HG03095 (cell line): ENCODE data around the gene KCNT1.

Experiments used
- ATAC-seq: cut with Tn5 transposase; IDR thresholded peaks from one replicate; pipeline ENCODE4 v1.9.1; 2021; ENCODE audit warnings: moderate library complexity; ENCODE audit not compliant: unreplicated experiment

Gene KCNT1

DNA sequence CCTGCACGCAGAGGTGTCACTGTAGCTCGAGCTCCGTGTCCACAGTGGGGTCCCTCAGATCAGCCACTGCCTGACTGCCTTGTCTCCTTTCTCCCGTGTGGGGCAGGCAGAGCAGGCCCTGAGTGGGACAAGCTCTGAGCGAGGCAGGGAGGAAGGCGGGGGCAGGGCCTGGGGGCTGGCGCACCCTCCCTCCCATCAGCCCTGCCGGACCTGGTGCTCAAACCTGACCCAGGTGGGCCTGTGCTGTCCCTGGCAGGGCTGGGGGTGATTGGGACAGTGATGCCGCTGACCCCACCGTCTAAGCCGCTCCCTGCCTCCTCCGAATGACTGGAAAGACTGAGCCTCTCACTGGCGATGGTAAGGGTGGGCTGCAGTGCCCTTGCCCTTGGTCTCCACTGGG, 60.9 kb downstream of the KCNT1 start:
- ATAC-seq: no peak

GRCh38 chr9:135763716-135764446, 61.9 kb downstream of the KCNT1 start:
- ATAC-seq: no peak

DNA sequence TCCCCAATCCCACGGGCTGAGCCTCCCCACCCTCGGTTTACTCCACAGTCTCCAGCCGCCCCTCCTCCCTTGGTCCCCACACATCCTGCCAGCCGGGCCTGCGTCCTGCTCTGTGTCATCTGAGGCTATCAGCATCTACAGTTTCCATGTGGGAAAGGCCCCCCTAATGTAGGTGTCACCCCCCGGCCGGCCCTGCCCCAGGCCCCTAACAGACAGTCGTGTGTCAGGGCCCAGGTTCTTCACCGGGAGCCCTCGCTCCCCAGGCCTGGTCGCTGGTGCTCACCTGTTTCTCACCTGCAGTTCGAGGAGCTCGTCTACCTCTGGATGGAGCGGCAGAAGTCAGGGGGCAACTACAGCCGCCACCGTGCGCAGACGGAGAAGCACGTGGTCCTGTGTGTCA, 62.7 kb downstream of the KCNT1 start:
- ATAC-seq: no peak

- ATAC-seq: no peak
These were observed 63.4 kb downstream of the KCNT1 start for GRCh38 chr9:135765416-135765815.

DNA sequence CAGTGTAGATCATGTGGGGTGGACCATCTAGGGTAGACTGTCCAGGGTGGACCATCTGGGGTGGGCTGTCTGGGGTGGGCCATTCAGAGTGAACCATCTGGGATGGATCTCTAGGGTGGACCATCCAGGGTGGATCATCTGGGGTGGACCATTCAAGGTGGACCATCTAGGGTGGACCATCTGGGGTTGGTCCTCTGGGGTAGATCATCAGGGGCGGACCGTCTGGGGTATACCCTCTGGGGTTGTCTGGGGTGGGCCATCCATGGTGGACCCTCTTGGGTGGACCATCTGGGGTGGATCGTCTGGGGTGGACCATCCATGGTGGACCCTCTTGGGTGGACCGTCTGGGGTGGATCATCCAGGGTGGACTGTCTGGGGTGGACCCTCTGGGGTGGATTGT, 64.3 kb downstream of the KCNT1 start:
- ATAC-seq: no peak

GRCh38 chr9:135766707-135767106, 64.7 kb downstream of the KCNT1 start:
- no peak for ATAC-seq

DNA sequence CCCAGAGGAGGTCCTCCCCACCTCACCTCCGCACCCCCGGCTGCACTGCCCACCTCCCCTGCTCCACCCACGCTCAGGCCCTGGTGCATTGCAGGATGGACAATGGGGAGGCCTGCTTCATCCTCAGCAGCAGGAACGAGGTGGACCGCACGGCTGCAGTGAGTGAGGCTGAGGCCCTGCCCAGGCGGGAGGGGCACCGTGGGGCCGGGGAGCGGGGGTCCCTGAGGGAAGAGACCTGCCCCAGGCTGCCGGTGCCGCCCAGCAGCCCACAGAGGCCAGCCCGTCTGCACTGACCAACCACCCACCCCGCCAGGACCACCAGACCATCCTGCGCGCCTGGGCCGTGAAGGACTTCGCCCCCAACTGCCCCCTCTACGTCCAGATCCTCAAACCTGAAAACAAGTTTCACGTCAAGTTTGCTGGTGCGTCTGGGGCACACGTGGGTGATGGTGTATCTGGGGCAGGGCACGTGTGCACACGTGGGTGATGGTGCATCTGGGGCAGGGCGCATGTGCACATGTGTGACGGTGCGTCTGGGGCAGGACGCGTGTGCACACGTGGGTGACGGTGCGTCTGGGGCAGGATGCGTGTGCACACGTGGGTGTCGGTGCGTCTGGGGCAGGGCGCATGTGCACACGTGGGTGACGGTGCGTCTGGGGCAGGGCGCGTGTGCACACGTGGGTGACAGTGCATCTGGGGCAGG, 66.7 kb downstream of the KCNT1 start:
- ATAC-seq: no peak

- ATAC-seq: no peak
These were observed 67.7 kb downstream of the KCNT1 start for GRCh38 chr9:135769489-135770202.

DNA sequence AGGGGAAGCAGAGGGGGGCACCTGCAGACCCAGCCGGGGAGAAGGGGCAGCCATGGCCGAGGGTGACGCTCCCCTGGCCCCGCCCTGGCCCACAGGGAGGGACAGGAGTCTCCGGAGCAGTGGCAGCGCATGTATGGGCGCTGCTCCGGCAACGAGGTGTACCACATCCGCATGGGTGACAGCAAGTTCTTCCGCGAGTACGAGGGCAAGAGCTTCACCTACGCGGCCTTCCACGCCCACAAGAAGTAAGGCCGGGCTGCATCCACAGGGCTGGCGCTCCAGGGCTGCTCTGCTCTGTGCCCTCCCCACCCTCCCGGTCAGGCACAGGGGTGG, 68.2 kb downstream of the KCNT1 start:
- no peak for ATAC-seq

DNA sequence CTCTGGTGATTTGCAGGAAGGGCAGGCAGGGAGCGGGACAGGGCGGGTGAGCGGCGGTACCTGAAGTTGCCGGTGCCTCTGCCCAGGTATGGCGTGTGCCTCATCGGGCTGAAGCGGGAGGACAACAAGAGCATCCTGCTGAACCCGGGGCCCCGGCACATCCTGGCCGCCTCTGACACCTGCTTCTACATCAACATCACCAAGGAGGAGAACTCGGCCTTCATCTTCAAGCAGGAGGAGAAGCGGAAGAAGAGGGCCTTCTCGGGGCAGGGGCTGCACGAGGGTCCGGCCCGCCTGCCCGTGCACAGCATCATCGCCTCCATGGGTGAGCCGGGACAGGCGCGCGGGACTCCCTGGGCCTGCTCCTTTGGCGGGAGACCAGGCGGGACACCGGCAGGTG, 68.8 kb downstream of the KCNT1 start:
- ATAC-seq: no peak

- ATAC-seq: no peak
These were observed 69.5 kb downstream of the KCNT1 start for GRCh38 chr9:135771401-135772051.

DNA sequence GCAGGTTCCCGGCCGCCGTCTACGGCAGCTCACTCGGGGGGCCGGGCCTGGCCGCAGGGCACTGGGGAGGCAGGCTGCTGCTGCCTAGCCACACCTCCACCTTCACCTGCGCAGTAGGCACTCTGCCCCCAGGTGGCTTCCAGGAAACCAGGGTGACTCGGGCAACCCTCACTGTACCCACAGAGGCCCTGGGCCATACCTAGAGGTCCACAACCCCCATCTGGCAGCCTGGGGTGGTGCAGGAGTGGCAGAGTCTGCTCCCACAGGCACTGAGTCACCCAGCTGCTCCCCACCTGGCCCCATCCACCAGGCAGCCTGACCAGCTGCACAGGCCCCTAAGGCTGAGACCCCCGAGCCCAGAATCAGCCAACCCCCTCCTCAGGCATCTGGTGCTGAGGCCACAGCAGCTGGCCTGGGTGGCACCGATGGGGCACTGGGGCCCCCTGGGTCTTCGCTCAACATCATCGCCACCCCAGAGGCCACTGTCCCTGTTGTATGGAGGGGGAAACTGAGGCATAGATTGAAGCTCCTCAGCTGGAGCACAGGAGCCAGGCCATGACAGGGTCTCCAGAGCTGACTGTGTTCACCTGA, 70.2 kb downstream of the KCNT1 start:
- ATAC-seq: no peak

- no peak for ATAC-seq
These were observed 70.9 kb downstream of the KCNT1 start for GRCh38 chr9:135772702-135773493.

DNA sequence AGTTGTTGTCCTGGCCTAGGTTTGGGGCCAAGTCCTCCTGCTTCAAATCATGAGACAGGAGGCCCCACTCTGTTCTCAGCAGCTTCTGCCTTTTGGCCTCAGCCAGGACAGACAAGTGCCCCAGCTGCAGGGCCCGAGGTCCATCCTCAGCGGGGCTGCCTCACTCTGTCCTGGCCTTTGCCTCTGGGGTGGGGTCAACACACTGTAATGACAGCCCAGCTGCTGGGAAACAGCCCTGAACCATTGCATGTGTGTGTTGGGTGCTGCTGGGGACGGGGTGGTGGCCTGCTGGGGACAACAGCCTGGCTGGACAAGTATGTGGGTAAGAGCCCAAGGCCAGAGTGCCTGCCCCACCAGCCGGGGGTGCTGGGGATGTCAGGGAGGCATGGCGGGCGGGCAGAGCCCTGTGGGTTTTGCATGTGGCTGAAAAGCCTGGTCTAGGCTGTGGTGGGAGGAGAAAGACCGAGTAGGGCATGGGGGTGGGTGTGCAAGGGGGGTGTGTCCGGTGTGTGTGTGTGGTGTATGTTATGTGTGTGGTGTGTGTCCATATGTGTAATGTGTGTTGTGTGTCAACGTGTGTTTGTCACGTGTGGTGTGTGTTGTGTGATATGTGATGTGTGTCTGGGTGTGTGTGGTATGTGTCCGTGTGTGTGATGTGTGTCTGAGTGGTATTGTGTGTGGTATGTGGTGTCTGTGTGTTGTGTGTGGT, 71.7 kb downstream of the KCNT1 start:
- no peak for ATAC-seq

GRCh38 chr9:135774239-135774747, 72.3 kb downstream of the KCNT1 start:
- ATAC-seq: no peak

GRCh38 chr9:135774794-135775525, 73.0 kb downstream of the KCNT1 start:
- no peak for ATAC-seq

DNA sequence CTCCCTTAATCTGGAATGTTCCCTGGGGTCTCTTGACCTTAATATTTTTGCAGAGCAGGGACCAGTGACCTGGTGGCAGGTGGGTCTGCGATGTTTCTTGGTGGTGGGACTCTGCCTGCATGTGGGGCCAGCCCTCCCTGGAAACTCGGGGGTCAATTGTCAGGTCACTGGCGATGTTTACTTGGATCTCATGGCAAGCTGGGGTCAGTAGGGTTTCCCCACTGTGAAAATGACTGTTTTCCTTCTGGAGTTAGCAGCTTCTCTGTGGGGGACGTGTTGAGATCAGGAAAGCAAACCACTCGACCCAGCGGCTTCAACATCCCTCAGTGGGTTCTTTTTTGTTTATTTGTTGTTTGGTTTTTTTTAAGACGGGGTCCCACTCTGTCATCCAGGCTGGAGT, 73.9 kb downstream of the KCNT1 start:
- ATAC-seq: no peak

DNA sequence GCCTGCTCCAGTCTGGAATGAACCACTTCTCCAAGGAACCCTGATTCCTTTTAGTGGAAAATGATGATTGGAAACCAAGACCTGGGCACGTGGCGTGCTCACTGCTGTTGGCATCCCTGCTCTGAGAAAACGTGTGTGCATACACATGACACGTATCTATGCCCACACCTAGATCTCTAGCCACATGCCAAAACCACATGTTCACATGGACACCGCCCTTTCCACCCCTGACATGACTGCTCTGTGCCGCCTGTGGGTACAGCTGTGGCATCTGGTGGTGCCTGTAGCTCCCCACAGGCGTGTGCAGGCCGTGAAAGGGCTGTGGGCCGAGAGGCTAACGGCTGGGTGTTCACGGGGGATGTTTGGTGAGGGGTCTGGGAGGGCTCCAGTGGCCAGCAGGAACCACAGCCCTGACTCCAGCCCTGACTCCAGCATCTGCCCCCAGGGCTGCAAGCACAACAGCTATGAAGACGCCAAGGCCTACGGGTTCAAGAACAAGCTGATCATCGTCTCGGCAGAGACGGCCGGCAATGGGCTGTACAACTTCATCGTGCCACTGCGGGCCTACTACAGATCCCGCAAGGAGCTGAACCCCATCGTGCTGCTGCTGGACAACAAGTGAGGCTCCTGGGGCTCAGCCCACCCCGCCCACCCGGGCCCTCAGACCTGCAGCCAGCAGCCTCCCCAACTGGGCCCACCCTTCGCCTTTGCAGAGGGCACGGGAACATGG, 75.1 kb downstream of the KCNT1 start:
- no peak for ATAC-seq
